GM18868 (cell line): Measurements from ENCODE around the gene PDGFRA.
A peak's percentile ranks its signal among the peaks of the same experiment; 100 is the strongest.
"Not testable (repeated sequence)": the region's sequence is repeated elsewhere in the genome, so short reads cannot be mapped to it uniquely, and the experiment has no call there.

Experiments
- ATAC-seq: cut with Tn5 transposase; IDR thresholded peaks from one replicate; pipeline ENCODE4 v1.9.1; 2021; ENCODE audit warnings: mild to moderate bottlenecking, moderate library complexity; ENCODE audit not compliant: unreplicated experiment

The PDGFRA gene

GRCh38 chr4:54318904-54319303 is 89.8 kb downstream of the PDGFRA start:
- peak; percentile 23 for ATAC-seq

- no peak for ATAC-seq
These were observed 92.0 kb downstream of the PDGFRA start for GRCh38 chr4:54320826-54321685.

- ATAC-seq = peak; percentile 84
These were observed 93.8 kb downstream of the PDGFRA start for GRCh38 chr4:54322818-54323417.

- no peak for ATAC-seq
These were observed 101.8 kb downstream of the PDGFRA start for GRCh38 chr4:54330896-54331295.

GRCh38 chr4:54332542-54332941 is 103.4 kb downstream of the PDGFRA start:
- ATAC-seq = no peak

- ATAC-seq = no peak
These were observed 104.6 kb downstream of the PDGFRA start for GRCh38 chr4:54333657-54334056.

GRCh38 chr4:54334769-54335168 is 105.7 kb downstream of the PDGFRA start:
- not testable (repeated sequence) for ATAC-seq

- ATAC-seq = no peak
These were observed 107.9 kb downstream of the PDGFRA start for GRCh38 chr4:54337009-54337408.

GRCh38 chr4:54342067-54342466 is 113.0 kb downstream of the PDGFRA start:
- ATAC-seq = not testable (repeated sequence)
